SU-DHL-6 (cell line): ENCODE data around the gene NMB.

Experiments used
- H2AFZ ChIP-seq: fragments of 200-600 bp; sonication (generic); 2 replicates; pipeline ENCODE4 v1.6.1; 2014; ENCODE audit warnings: low read depth, mild to moderate bottlenecking, moderate library complexity, mixed read lengths, antibody characterized with exemption, low read length; ENCODE audit not compliant: severe bottlenecking
- H3F3A ChIP-seq: fragments of 200-600 bp; shearing (Covaris generic); 2 replicates; pipeline ENCODE4 v1.6.0; 2016; ENCODE audit warnings: antibody characterized with exemption, mild to moderate bottlenecking; ENCODE audit not compliant: insufficient read depth
- H3K27ac ChIP-seq: fragments of 200-600 bp; sonication (generic); 2 replicates; pipeline ENCODE4 v1.5.1; 2016; ENCODE audit warnings: low read depth, mild to moderate bottlenecking, low read length, moderate library complexity, mixed read lengths
- H3K27me3 ChIP-seq: fragments of 200-600 bp; sonication (generic), shearing (Covaris generic); 2 replicates; pipeline ENCODE4 v1.6.0; 2014; ENCODE audit warnings: mild to moderate bottlenecking, low read length
- H3K36me3 ChIP-seq: fragments of 200-600 bp; sonication (generic); 2 replicates; pipeline ENCODE4 v1.6.1; 2014; ENCODE audit warnings: mild to moderate bottlenecking, low read length, mixed read lengths
- H3K4me2 ChIP-seq: fragments of 300-600, 200-600 bp; shearing (Covaris generic), sonication (generic); 2 replicates; pipeline ENCODE4 v1.6.0; 2014; ENCODE audit warnings: low read length, low read depth, mild to moderate bottlenecking; ENCODE audit not compliant: poor library complexity, severe bottlenecking
- H3K4me3 ChIP-seq: fragments of 200-600 bp; sonication (generic); 2 replicates; pipeline ENCODE4 v1.5.1; 2014; ENCODE audit warnings: antibody characterized with exemption, low read length, mild to moderate bottlenecking, mixed read lengths; ENCODE audit not compliant: insufficient read depth, poor library complexity, severe bottlenecking
- H3K79me2 ChIP-seq: fragments of 200-600 bp; sonication (generic); 2 replicates; pipeline ENCODE4 v1.6.1; 2014; ENCODE audit warnings: mild to moderate bottlenecking, low read length, moderate library complexity; ENCODE audit not compliant: insufficient read depth
- H3K9ac ChIP-seq: fragments of 200-600 bp; sonication (generic); 2 replicates; pipeline ENCODE4 v1.7.0; 2014; ENCODE audit warnings: mild to moderate bottlenecking, low read length
- H3K9me2 ChIP-seq: fragments of 200-600 bp; sonication (generic); replicated peaks from 2 replicates; pipeline ENCODE4 v1.6.1; 2014; ENCODE audit warnings: low read length; ENCODE audit not compliant: insufficient read depth
- H3K9me3 ChIP-seq: fragments of 200-600 bp; sonication (generic); 2 replicates; pipeline ENCODE4 v1.6.1; 2014; ENCODE audit warnings: low read length, mixed read lengths; ENCODE audit not compliant: insufficient read depth
- H4K20me1 ChIP-seq: fragments of 200-600 bp; sonication (generic); 2 replicates; pipeline ENCODE4 v1.6.1; 2014; ENCODE audit warnings: low read depth, mild to moderate bottlenecking, antibody characterized with exemption, low read length, moderate library complexity, mixed read lengths
- CTCF ChIP-seq: fragments of 200-600 bp; sonication (generic); IDR thresholded peaks from one replicate; pipeline ENCODE4 v1.5.1; 2017; ENCODE audit warnings: antibody characterized with exemption, mild to moderate bottlenecking, low read length, moderate library complexity; ENCODE audit not compliant: insufficient read depth, poor library complexity, severe bottlenecking
- EZH2phosphoT487 ChIP-seq: fragments of 200-600 bp; sonication (generic), shearing (Covaris generic); conservative IDR thresholded peaks from 2 replicates; pipeline ENCODE4 v1.6.1; 2018; ENCODE audit warnings: mild to moderate bottlenecking, antibody characterized with exemption, low read length, moderate library complexity, mixed read lengths

Gene NMB

GRCh38 chr15:84608707-84609284, 49.2 kb downstream of the NMB start:
- Histone ChIP-seq H4K20me1 (no peaks in the 10 kb centered on the region), H3K9me2 (no peaks in the 10 kb centered on the region), H3K4me3 (no peak overlapping the region), H2AFZ (no peak overlapping the region), H3K9ac (no peak overlapping the region), H3K27me3 (no peaks in the 10 kb centered on the region), H3F3A (no peaks in the 10 kb centered on the region), H3K4me2 (no peak overlapping the region), H3K9me3 (no peaks in the 10 kb centered on the region), H3K79me2 (no peaks in the 10 kb centered on the region), H3K36me3 (no peaks in the 10 kb centered on the region), H3K27ac (no peak overlapping the region)
- TF ChIP-seq EZH2phosphoT487 (no peak), CTCF (no peak)

- Histone ChIP-seq H3K9me2 (no peaks in the 10 kb centered on the region), H3K27ac (no peak overlapping the region), H4K20me1 (no peaks in the 10 kb centered on the region), H3K9me3 (no peaks in the 10 kb centered on the region), H2AFZ (no peak overlapping the region), H3K36me3 (no peaks in the 10 kb centered on the region), H3K9ac (no peak overlapping the region), H3K79me2 (no peaks in the 10 kb centered on the region), H3K27me3 (no peaks in the 10 kb centered on the region), H3K4me2 (no peak overlapping the region), H3F3A (no peaks in the 10 kb centered on the region), H3K4me3 (no peak overlapping the region)
- TF ChIP-seq EZH2phosphoT487 (no peak), CTCF (no peak)
These were observed 51.3 kb downstream of the NMB start for GRCh38 chr15:84606653-84607120.

- no peaks in the 10 kb centered on the region for H3F3A ChIP-seq
- H3K4me3 ChIP-seq: no peak overlapping the region
- H4K20me1 ChIP-seq: no peaks in the 10 kb centered on the region
- H3K9me2 ChIP-seq: no peaks in the 10 kb centered on the region
- H3K27ac ChIP-seq: no peak overlapping the region
- H3K79me2 ChIP-seq: no peaks in the 10 kb centered on the region
- no peak overlapping the region for H2AFZ ChIP-seq
- TF ChIP-seq CTCF (no peak), EZH2phosphoT487 (no peak)
- H3K27me3 ChIP-seq: no peaks in the 10 kb centered on the region
- no peaks in the 10 kb centered on the region for H3K36me3 ChIP-seq
- H3K9ac ChIP-seq: no peak overlapping the region
- no peaks in the 10 kb centered on the region for H3K9me3 ChIP-seq
- no peak overlapping the region for H3K4me2 ChIP-seq
These were observed 52.5 kb downstream of the NMB start for GRCh38 chr15:84605554-84605882.
